ENCODE measurements around the gene BCL2L14. TPM values are rescaled to one million over a fixed set of nuclear protein-coding genes. Genes with fewer than 3 reads are reported as not detected.
A peak's percentile ranks its signal among the peaks of the same experiment; 100 is the strongest.

BCL2L14 gene
- total and polyA plus RNA-seq, 12 donors = 0.49 TPM; not detected in 11

DNA sequence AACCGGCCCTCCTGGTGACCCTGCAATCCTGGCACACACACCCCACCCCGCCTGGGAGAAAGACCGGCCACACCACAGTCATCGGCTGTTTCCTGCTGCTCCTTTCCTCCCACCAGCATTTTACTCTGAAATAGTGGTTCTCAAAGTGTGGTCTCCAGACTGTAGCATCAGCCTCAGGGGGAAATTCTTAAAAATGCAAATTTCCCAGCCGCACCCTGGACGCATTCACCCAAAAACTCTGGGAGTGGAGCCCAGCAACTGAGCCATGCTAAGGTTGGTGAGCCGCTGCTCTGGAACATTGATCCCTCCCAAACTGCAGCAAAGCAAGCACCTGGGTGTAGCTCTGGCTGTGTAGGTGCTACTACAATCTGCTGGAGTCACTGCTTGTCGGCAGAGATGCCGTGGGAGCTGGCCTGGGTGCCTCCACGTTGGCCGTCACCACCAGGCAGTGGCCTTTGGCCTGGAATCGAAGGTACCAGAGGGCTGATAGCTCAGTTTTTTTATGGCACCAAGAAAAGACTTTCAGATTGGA lies 38.4 kb upstream of the BCL2L14 start:
- Histone ChIP-seq H3K27me3 (no peaks in the 10 kb centered on the region), H3K27ac (peak overlapping the region in 7 of 10 donors; percentile 29 to 86 (median 77)), H3K36me3 (no peaks in the 10 kb centered on the region), H3K4me1 (peaks cover 0 to 19% (median 9%) of the 10 kb centered on the region in 9 donors), H3K9me3 (no peaks in the 10 kb centered on the region), H3K4me3 (peak overlapping the region in 7 of 10 donors; percentile 30 to 57 (median 53))
- DNase-seq = no peak
- ATAC-seq = peak in 5 of 8 donors; percentile 11 to 38 (median 23)
- WGBS, 2 donors = 68 to 70% methylated on average over 12 of the region's 12 CpGs
- TF ChIP-seq, protein P1, sequence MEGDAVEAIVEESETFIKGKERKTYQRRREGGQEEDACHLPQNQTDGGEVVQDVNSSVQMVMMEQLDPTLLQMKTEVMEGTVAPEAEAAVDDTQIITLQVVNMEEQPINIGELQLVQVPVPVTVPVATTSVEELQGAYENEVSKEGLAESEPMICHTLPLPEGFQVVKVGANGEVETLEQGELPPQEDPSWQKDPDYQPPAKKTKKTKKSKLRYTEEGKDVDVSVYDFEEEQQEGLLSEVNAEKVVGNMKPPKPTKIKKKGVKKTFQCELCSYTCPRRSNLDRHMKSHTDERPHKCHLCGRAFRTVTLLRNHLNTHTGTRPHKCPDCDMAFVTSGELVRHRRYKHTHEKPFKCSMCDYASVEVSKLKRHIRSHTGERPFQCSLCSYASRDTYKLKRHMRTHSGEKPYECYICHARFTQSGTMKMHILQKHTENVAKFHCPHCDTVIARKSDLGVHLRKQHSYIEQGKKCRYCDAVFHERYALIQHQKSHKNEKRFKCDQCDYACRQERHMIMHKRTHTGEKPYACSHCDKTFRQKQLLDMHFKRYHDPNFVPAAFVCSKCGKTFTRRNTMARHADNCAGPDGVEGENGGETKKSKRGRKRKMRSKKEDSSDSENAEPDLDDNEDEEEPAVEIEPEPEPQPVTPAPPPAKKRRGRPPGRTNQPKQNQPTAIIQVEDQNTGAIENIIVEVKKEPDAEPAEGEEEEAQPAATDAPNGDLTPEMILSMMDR (IDR thresholded peaks at IDR 0.05) = no peak
- intact Hi-C loops (cut with DNase I) = loop anchor here in 7 of 10 donors (2.0 to 5.0 kb wide), 5 partner anchors 385 to 452 kb away; partner anchors contain the start of gene ETV6 (in 1 of the 7)

- Histone ChIP-seq H3K4me3 (peak overlapping the region; percentile 5 to 57 (median 48)), H3K4me1 (peaks cover 0 to 19% (median 9%) of the 10 kb centered on the region in 9 donors), H3K27me3 (peaks cover 0 to 2% (median 0%) of the 10 kb centered on the region in 7 donors), H3K9me3 (no peaks in the 10 kb centered on the region), H3K36me3 (no peaks in the 10 kb centered on the region), H3K27ac (peak overlapping the region in 9 of 10 donors; percentile 5 to 86 (median 77))
- intact Hi-C loops (cut with DNase I) = loop anchor here (1.0 to 5.0 kb wide), 9 partner anchors 386 to 479 kb away; partner anchors contain the start of gene ETV6 (in 1 of the 10)
- TF ChIP-seq, protein P1 (IDR thresholded peaks at IDR 0.05) = peak; percentile 67 to 95 (median 89)
- peak; percentile 75 to 91 (median 86) for ATAC-seq
- peak; percentile 31 to 82 for DNase-seq
- WGBS, 2 donors = 7 to 12% methylated on average over 27 of the region's 27 CpGs
These were observed 37.6 kb upstream of the BCL2L14 start for GRCh38 chr12:12032851-12033797.

DNA sequence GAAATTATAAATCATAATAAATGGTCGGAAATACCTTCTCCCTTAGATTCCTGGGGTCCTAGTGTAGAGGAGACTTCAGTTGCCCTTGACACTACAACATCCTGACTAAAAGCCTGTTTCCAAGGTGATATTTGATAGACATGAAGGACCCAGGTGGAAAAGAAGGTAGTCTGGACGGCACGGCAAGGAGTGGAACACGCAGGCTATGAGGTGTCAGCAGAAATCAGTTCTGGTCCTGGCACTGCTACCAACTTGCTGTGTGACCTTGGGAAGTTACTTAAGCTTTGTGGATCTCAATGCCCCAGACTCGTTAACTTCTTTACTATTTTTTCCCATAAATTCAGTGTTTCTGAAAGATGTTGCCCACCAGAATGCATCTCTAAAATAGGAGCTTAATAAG lies 36.9 kb upstream of the BCL2L14 start:
- TF ChIP-seq, protein P1 (IDR thresholded peaks at IDR 0.05) = no peak
- 45 to 49% methylated on average over 5 of the region's 5 CpGs for WGBS, 2 donors
- no peak overlapping the region for H3K27ac ChIP-seq
- peaks cover 0 to 5% (median 0%) of the 10 kb centered on the region in 7 donors for H3K27me3 ChIP-seq
- no peaks in the 10 kb centered on the region for H3K36me3 ChIP-seq
- ATAC-seq (no peak), DNase-seq (no peak)
- H3K4me1 ChIP-seq = peaks cover 0 to 19% (median 9%) of the 10 kb centered on the region in 9 donors
- intact Hi-C loops (cut with DNase I) = loop anchor here (1.0 to 5.0 kb wide), 10 partner anchors 387 to 480 kb away; partner anchors contain the start of gene ETV6 (in 1 of the 10)
- H3K4me3 ChIP-seq = no peak overlapping the region
- H3K9me3 ChIP-seq = no peaks in the 10 kb centered on the region

DNA sequence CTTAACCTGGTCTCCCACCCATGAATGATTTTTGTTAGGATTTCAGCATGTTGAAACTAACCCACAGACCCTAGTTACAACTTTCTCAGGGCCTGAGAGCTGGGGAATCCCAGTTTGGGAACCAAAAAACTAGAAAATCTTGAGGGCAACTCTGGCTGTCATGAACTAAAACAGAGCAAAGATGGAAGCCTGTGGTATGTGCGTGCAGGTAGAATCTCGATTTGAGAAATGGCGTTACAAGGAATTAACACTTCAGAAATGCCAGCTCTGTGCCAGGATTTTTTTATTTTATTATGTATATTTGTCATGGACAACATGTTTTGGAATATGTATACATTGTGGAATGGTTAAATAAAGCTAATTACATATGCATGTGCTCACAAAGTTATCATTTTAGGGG lies 36.4 kb upstream of the BCL2L14 start:
- intact Hi-C loops (cut with DNase I) = loop anchor here in 4 of 10 donors (2.0 to 5.0 kb wide), 4 partner anchors 387 to 452 kb away; partner anchors contain the start of gene ETV6 (in 1 of the 4)
- Histone ChIP-seq H3K4me1 (peaks cover 0 to 19% (median 9%) of the 10 kb centered on the region in 9 donors), H3K27ac (no peak overlapping the region), H3K27me3 (peaks cover 0 to 5% (median 0%) of the 10 kb centered on the region in 7 donors), H3K9me3 (no peaks in the 10 kb centered on the region), H3K36me3 (no peaks in the 10 kb centered on the region), H3K4me3 (no peak overlapping the region)
- ATAC-seq = no peak
- no peak for DNase-seq
- WGBS, 2 donors = 91% methylated on average over 3 of the region's 3 CpGs
- TF ChIP-seq, protein P1 (IDR thresholded peaks at IDR 0.05) = no peak
